GM12892 (cell line): ENCODE data around the gene ADIRF.

Experiments used
- POLR2A ChIP-seq: IDR thresholded peaks from 2 replicates; pipeline ENCODE4 v1.6.1; 2011; ENCODE audit warnings: low read depth, low read length, control low read depth
- POLR2AphosphoS5 ChIP-seq: IDR thresholded peaks from 2 replicates; pipeline ENCODE4 v1.6.1; 2011; ENCODE audit warnings: low read depth, low read length, control low read depth
- TAF1 ChIP-seq: IDR thresholded peaks from 2 replicates; pipeline ENCODE4 v1.6.1; 2011; ENCODE audit warnings: low read depth, mild to moderate bottlenecking, control low read depth, low read length, borderline replicate concordance

DNA sequence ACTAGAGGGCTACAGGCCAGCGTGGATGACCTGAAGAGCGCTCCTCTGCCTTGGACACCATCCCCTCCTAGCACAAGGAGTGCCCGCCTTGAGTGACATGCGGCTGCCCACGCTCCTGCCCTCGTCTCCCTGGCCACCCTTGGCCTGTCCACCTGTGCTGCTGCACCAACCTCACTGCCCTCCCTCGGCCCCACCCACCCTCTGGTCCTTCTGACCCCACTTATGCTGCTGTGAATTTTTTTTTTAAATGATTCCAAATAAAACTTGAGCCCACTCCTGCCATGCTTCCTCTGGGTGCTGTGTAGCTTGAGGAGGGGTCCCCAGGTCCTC, 5.3 kb upstream of the ADIRF start:
- TF ChIP-seq POLR2A (no peak), POLR2AphosphoS5 (no peak), TAF1 (no peak)
